Measurements from ENCODE around the gene ZFP64.
A peak's percentile ranks its signal among the peaks of the same experiment; 100 is the strongest.
"Not testable (repeated sequence)": the region's sequence is repeated elsewhere in the genome, so short reads cannot be mapped to it uniquely, and the experiment has no call there.

The ZFP64 gene

DNA sequence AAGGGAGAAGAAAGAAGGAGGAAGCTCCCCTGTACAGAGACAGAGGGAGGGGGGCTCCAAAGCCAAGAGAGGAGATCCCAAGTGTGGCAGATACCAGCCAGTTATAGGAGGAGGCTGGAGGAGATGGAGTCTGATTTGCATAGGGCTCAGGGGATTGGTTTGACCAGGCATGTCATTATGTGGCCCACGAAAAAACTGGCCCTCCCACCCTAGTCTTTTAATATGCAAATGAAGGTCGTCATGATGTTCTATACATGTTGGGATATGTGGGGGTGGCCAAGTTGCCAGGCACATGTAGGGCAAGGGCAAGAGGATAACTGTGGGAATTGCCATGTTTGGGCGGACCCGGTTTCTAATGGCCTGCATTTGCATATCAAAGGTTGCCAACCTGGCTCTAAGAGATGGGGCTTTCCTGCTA, 17.6 kb upstream of the ZFP64 start:
- in situ Hi-C loops (cut with MboI; ENCODE audit: low pct_unique_long_range_greater_than_20kb, low sequenced_read_pairs): no loop called here

DNA sequence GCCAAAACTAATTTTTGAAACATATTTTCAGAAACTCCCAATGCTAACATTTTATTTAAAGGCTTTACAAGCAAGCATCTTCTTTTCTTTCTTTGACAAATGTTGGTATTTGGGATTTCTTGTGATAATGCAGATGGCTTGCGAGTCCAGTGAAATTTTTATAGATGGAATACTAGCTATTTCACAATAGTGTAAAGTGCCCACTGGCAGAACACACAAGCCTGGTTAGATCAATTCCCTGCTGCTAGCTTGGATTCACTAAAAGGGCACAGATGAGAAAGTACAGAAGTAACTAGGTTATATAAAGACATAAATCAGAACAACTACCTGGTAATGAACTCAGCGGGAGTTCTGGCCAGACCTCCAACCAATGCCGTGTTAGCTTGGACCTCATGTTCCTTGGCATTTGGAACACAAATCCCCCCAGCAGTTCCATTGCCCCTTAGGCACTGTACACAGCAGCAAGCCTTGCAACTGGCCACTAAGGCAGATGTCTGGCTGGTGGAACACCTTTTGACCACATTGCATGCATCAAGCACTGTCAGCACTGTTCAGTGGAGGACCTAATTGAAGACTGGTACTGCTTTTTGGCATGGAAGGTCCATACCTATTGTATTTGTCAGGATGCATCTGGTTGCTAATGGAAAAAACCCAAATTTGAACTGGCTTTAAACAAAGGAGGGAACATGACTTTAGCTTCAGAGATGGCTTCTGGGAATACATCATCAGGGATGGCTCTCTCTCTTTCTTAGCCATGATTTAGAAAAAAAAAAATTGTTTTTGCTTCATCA, 15.6 kb upstream of the ZFP64 start:
- DNase-seq: no peak
- in situ Hi-C loops (cut with MboI; ENCODE audit: low pct_unique_long_range_greater_than_20kb, low sequenced_read_pairs): no loop called here

More for the DNA sequence above, 17.6 kb upstream of the ZFP64 start:
- DNase-seq: no peak

DNA sequence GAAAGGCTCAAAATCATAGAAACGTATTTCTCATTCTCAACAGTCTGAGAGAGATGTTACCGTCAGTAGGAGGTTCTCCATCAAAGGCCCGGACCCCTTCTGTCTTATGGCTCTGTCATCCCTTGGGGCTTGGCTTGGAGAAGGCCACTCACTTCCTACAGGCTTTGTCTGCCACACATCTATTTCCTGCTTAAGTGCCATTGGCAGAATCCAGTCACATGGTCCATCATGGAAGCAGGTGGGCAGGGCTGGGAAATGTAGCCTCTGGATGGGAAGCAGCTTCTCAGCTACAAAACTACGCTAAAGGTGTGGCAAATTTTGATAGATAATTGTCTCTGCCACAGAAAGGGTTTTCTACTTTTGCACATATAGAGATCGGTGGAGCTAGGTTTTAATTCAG, 12.6 kb upstream of the ZFP64 start:
- in situ Hi-C loops (cut with MboI; ENCODE audit: low pct_unique_long_range_greater_than_20kb, low sequenced_read_pairs): no loop called here
- DNase-seq: no peak

DNA sequence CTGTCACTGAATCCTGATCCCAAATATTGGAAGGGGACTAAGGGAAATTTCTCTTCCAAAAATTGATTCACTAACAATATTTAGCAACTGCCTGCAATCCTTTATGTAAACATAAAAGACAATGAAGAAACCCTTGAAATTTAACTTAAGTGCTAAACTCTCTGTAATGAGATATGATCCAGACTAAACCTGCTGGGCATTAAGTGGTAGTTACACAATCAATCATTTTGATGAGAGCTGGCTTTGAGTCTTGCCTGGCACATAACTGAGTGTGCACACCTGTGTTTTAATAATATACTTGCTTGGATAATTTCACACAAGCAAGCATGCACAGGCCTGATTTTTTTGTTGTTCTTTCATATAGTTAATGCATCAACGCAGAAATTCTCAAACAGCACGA, 9.8 kb upstream of the ZFP64 start:
- no peak for DNase-seq
- in situ Hi-C loops (cut with MboI; ENCODE audit: low pct_unique_long_range_greater_than_20kb, low sequenced_read_pairs): no loop called here

DNA sequence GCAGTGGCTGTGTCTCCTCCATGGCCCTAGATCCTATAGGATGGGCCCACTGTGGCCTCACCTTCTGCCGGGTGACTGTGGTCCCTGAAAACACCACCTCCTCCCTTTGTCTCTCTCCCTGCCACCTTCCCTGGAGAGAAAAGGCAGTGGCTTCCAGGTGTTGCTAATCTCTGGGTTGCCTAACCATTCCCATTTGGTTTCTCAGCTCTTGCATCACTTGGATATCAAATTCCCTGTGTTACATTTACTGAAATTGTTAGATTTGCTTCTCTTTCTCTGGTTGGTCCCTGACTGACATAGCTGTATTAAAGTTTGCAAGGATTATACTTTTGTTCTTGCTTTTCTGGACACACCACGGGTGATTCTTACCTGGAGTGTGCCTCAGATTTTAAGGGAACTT, 9.3 kb upstream of the ZFP64 start:
- in situ Hi-C loops (cut with MboI; ENCODE audit: low pct_unique_long_range_greater_than_20kb, low sequenced_read_pairs): no loop called here
- no peak for DNase-seq

DNA sequence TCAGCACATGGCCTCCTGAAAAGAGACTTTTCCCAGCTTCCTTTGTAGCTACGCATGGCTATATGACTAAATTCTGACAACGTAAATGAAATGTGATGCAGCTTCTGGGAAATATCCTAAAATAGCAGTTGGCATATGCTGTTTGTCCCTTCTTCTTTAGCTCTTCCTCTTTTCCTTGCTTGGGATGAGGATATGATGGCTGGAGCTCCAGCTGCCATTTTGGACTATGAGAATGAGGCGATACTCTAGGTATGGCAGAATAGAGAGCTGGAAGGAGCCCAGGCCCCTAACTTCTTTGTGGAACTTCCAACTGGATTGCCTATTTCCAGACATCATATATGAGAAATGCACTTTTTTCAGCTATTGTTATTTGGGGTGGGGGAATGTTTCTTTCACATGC, 5.3 kb upstream of the ZFP64 start:
- in situ Hi-C loops (cut with MboI; ENCODE audit: low pct_unique_long_range_greater_than_20kb, low sequenced_read_pairs): no loop called here

DNA sequence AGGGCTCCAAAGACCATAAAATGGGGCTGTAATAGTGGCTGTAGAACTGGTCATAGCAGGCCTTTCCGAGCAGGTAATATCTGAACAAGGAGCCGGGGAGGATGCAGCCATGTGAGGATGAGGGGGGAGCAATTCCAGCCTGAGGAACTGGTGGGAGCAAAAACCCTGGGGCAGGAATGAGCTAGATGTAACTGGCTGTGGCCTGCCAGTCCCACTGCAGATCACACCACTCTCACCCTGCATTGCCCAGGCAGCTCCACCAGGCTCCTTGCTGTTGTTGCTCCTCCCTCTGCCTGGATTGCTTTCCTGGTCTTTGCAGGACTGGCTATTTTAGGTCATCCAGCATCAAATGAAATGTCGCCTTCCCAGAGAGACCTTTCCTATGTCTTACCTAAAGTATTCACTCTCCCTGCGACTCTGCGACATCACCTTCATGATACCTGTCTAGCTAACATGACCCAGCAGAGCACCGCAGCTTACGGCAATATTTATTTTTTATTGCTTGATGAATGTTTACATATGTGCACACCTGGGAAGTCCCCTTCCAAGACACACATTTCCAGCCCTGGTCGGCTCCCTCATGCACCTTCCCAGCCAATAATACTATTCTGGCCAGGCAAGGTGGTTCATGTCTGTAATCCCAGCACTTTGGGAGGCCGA, 2.4 kb upstream of the ZFP64 start:
- DNase-seq: no peak
- in situ Hi-C loops (cut with MboI; ENCODE audit: low pct_unique_long_range_greater_than_20kb, low sequenced_read_pairs): no loop called here

More for the DNA sequence above, 5.3 kb upstream of the ZFP64 start:
- no peak for DNase-seq

DNA sequence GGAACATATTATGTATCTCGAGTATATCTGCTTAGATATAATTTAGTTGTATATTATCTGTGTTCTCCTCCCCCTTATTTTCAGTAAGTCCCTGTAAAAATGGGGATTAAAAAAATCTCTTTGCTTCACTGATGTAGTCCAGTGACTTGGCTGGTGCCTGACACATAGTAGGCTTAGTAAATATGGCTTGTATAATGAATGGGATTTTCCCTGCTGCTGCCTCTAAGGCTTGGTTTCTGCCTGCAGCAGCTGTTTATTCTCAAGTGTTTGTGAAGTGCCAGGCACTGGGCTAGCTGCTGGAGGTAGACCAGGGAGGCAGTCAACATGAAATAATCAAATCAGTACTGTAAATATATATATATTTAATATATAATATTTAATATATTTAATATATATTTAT, 1.6 kb upstream of the ZFP64 start:
- in situ Hi-C loops (cut with MboI; ENCODE audit: low pct_unique_long_range_greater_than_20kb, low sequenced_read_pairs): no loop called here
- peak; percentile 5 for DNase-seq

DNA sequence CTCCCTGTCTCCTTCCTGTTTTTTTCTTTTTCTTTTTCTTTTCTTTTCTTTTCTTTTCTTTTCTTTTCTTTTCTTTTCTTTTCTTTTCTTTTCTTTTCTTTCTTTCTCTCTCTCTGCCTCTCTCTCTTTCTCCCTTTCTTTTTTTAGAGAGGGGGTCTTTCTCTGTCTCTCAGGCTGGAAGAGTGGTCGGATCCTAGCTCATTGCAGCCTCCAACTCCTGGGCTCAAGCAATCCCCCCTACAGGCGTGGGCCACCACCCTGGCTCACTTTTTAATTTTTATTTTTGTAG, 1.1 kb upstream of the ZFP64 start:
- DNase-seq; in situ Hi-C loops (cut with MboI; ENCODE audit: low pct_unique_long_range_greater_than_20kb, low sequenced_read_pairs): not testable (repeated sequence)

DNA sequence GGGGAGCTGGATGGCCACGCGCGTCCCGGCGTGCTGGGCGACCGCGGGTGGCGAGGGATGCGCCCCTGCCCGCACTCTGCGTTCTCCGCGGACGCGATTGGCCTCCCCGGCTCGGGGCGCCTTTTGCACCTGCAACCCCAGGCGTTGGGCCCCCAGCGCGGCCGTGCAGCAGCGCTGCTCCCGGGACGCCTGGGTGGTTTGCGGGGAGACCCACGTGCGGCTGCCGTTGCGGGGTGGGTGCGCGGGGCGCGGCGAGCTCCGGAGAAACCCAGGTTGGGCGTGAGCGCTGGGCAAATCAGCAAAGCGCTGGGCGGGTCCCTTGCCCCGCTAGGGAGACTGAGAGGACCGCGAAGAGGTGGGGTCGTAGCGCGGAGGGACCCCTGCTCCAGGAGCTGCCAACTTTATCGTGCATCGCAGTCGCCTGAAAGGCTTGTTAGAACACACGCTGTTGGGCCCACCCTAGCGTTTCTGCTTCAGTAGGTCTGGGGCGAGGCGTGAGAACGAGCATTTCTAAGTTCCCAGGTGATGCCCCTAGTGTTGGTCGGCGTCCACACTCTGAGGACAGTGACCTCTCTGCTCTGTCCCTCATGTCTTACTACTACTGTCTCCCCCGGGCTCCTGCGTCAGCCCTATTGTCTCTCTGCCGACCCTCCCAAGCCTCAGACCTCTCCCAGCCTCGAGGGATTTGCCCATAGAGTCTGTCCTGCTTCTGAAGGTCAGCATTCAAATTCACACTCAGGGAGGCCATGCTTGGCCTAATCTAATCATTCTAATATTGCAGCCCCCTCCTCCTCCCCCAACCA, 538 bp upstream of the ZFP64 start:
- peak; percentile 67 for DNase-seq
- in situ Hi-C loops (cut with MboI; ENCODE audit: low pct_unique_long_range_greater_than_20kb, low sequenced_read_pairs): no loop called here

DNA sequence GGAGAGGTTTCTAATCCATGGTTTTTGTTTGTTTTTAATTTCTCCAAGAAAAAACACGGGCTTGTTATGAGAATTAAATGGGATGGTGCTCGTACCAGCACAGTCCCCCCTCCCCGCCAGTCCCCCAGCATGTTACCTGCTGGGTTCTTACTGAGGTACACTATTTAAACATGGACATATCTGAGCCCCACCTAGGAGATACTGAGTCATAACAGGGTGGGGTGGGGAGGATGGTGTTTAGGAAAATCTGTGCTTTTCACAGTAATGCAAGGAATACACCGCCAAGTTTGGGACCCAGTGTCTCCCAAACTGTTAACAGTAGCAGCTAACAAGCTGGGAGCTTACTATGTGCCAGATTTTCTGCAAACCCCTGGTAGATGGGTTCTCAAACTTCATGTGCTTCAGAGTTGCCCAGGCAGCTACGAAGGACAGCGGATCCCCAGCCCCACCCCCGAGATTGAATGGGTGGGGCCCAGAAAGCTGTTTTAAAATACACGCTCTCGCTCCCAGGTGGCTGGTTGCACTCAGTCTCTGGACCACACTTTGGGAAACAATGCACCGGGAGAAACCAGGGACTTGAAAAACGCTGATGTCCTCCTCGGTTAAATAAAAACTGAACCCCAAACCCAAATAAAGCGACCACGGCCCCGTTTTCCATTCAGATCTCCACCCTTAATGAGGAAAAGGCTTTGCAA, 995 bp downstream of the ZFP64 start:
- in situ Hi-C loops (cut with MboI; ENCODE audit: low pct_unique_long_range_greater_than_20kb, low sequenced_read_pairs): no loop called here
- DNase-seq: peak; percentile 55

DNA sequence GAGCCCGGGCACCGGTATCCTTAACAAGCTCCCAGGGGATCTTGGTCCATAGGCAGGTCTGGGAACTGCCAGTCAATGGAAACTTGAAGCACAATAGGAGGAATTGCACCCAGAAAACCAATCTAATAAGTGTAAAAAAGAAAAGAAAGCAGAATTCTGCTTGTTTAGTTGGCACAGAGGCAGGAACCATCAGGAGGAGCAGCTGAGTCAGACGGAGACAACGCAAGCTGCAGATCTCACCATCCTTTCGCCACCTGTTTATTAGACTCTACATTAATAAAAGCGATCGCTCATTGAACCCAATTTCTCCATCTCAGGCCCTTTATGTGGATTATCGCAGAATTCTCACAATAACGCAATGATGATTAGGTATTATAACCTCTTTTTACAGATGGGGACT, 9.8 kb downstream of the ZFP64 start:
- in situ Hi-C loops (cut with MboI; ENCODE audit: low pct_unique_long_range_greater_than_20kb, low sequenced_read_pairs): no loop called here
- DNase-seq: no peak

DNA sequence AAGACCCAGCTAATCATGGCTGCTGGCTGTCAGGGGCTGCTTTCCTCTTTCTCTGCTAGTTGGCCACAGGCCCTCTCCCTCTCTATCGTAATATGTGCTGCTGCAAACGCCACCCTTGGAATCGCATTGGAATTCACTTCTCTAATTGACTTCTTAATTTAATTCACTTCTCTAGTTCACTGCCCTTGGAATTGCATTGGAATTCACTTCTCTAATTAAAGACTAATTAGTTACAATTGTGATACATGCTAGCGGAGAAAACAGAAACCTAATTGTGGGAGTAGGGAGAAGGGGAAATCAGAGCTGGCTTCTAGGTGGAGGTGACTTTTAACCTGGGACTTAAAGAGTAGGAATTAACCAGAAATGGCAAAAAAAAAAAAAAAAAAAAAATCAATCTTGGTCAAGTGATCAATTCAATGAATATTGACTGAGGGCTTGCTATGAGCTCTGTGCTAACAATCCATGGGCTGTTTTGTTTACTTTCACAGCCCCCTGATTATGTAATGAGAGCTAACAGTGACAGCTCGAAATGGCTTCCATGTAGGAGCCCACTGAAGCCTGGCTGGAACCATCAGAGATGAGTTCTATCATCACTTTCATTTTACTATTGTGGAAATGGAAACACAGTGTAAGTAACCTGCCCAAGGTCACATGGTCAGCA, 11.3 kb downstream of the ZFP64 start:
- no peak for DNase-seq
- in situ Hi-C loops (cut with MboI; ENCODE audit: low pct_unique_long_range_greater_than_20kb, low sequenced_read_pairs): no loop called here

DNA sequence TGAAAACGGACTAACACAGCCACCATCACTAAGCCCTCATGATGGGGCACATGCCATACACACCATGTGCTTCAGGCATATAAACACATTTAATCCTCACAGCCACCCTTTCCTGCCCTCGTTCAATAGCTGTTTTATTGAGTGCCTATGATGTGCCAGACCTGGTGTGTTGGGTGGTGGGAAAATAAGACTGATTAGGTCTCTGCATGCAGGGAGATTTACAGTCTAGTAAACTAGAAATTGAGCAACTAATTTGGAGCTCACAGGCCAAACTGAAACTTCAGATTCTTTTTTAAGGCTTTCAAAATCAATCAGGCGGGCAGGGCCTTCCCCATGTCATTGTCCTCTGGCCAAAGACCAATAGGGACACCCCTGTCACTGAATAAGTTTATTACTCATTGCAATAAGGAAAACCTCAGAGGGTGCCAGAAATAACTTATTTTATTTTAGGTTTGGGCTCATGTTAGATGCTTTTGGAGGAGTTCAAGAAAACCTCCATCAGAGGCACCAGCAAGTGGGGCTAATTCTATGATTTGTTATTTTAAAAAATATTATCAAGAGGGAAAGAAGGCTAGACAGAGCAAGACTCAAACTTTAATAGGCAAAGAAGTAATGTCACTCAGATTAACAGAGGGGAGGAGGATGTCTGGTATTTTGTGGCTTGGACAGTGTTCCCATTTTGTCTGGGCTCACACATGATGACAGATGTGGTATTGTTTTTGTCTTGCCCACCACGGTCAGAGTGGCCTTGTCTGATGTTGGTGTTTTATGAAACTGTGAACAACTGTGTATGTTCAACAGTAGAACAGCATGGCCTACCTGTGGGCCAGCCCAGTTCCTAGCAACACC, 12.0 kb downstream of the ZFP64 start:
- DNase-seq: no peak
- in situ Hi-C loops (cut with MboI; ENCODE audit: low pct_unique_long_range_greater_than_20kb, low sequenced_read_pairs): no loop called here

DNA sequence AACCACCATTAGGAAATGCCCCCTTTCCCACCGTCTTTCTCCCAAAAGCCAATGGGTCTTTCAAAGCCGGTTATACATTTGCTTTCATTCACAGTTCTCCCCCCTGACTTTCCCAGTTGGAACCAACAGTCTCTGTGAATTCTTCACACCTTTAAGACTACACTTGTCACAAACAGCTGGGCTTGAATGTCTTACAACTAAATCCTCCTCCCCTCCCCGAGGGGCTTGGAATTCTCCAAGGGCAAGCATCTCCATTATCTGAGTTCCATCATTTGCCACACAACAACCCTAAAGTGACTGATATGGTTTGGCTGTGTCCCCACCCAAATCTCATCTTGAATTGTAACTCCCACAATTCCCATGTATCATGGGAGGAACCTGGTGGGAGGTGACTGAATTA, 12.9 kb downstream of the ZFP64 start:
- no peak for DNase-seq
- in situ Hi-C loops (cut with MboI; ENCODE audit: low pct_unique_long_range_greater_than_20kb, low sequenced_read_pairs): no loop called here

DNA sequence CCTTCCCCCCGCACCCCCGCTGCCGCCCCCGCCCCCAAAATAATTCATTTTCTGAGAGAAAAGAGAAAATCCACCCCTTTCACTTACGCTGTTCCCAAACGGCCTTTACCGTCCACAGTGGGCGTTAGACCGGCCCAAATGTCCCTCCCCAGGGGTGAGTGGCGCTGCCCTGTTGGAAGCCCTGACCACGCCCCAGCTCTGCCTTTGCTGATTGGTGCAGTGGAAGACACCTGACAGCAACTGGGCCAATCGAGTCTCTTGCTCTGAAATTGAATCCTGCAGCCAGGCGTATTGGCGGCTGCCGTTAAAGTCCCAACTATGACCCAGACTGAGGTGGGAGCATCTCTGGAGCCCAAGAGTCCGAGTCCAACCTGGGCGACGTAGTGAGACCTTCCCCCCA, 15.7 kb downstream of the ZFP64 start:
- DNase-seq: no peak
- in situ Hi-C loops (cut with MboI; ENCODE audit: low pct_unique_long_range_greater_than_20kb, low sequenced_read_pairs): no loop called here

DNA sequence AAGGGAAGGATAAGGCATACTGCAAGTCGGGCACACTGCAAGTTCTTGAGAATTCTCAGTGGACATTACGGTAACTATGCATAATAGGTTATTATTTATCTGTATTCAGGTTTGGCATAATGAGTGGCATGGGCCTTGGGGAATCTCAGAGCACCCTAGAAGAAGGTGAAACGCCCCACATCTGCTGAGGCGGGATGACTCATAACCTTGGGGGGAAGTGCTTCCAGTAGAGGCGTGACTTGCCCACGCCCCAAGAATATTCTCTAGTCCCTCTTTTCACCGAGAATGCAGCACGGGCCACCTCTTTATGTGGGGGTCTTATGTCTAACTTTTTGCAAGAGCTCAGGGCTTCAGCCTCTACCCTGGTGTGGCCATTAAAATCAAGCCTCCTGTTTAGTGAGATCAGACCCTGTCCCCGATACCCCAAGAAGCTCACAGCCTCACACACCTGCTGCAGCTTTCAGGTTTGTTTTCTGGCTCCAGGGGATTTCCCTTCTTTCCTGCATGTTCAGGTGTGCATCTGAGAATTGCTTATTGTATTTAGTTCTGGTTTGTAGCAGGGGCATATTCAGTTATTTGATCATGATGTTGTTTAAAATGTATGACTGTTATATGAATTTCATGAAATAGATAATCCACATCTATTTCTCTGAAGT, 19.1 kb downstream of the ZFP64 start:
- in situ Hi-C loops (cut with MboI; ENCODE audit: low pct_unique_long_range_greater_than_20kb, low sequenced_read_pairs): no loop called here
- no peak for DNase-seq

DNA sequence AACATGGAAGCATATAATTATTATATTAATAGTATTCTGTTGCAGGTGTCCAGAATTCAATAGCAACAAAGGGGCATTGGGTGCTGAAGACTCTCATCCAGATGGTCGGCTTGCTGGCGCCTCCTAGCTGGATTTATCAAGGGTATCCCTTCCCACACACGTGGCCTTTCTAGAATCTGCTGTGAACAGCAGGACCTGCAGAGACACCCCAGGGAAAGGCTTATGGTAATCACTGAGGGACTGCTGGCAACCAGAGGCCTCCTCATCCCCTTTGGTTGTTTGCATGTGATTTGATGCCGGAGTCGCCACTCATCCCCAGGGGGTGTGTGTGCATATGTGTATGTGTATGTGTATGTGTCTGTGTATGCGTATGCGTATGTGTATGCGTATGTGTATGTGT, 20.6 kb downstream of the ZFP64 start:
- no peak for DNase-seq
- in situ Hi-C loops (cut with MboI; ENCODE audit: low pct_unique_long_range_greater_than_20kb, low sequenced_read_pairs): no loop called here

Data from KBM-7 (cell line).